Vagina (tissue), 2 donors: ENCODE results near the gene DPP6. TPM values are rescaled to one million over a fixed set of nuclear protein-coding genes. Genes with fewer than 3 reads are reported as not detected.

ENCODE experiments used
- DNase-seq, 2 donors: peaks; one replicate each; pipeline ENCODE4 v3.0.0-alpha.2; 2017; ENCODE audit errors: extremely low spot score in 2 of 2
- H3K27ac ChIP-seq: fragments of 200-600 bp; sonication (generic); one replicate; pipeline ENCODE4 v1.5.1; 2019
- H3K27me3 ChIP-seq: fragments of 200-600 bp; sonication (generic); one replicate; pipeline ENCODE4 v1.5.1; 2019
- H3K36me3 ChIP-seq, 2 donors: fragments of 200-600 bp; sonication (generic); one replicate each; pipeline ENCODE4 v1.5.1; 2017 to 2019
- H3K4me1 ChIP-seq: fragments of 200-600 bp; sonication (generic); one replicate; pipeline ENCODE4 v1.5.1; 2019
- H3K4me3 ChIP-seq, 2 donors: fragments of 200-600 bp; sonication (generic); 1 replicate in 1 of 2; 2 replicates in 1 of 2; pipeline ENCODE4 v1.5.1; 2016 to 2019
- H3K9me3 ChIP-seq: fragments of 200-600 bp; sonication (generic); one replicate; pipeline ENCODE4 v1.5.1; 2019
- CTCF ChIP-seq, 3 experiments: fragments of 450-650 bp in 2 of 3; fragments of 200-600 bp in 1 of 3; sonication (generic) in 1 of 3; IDR thresholded peaks; one replicate each; pipeline ENCODE4 v1.5.1; 2017 to 2019; ENCODE audit warnings: antibody characterized with exemption in 3 of 3, mild to moderate bottlenecking in 2 of 3, moderate library complexity in 2 of 3
- POLR2A ChIP-seq, 2 donors: fragments of 450-650 bp; IDR thresholded peaks; one replicate each; pipeline ENCODE4 v1.6.1; 2017; ENCODE audit warnings: antibody characterized with exemption in 2 of 2, mild to moderate bottlenecking in 2 of 2, moderate library complexity in 2 of 2
- POLR2AphosphoS5 ChIP-seq, 2 donors: sonication (generic); formaldehyde crosslinking; IDR thresholded peaks; one replicate each; pipeline ENCODE4 v1.9.0; 2017; ENCODE audit warnings: antibody characterized with exemption in 2 of 2, mild to moderate bottlenecking in 2 of 2, low read depth in 1 of 2; ENCODE audit not compliant: insufficient read depth in 1 of 2
- intact Hi-C: fragments of 100-400 bp; cut with DNase I; formaldehyde crosslinking; loops from one replicate; pipeline ENCODE4 v1.15.1; 2023
- total RNA-seq: library from RNA; depleted of rRNA; stranded (reverse); fragments of >200 nt; gene quantifications from one replicate; pipeline ENCODE4 v1.2.3, GENCODE V29; 2016

DPP6 gene
- total RNA-seq, 1 donor from 2014 or later, result 7.9 TPM

- DNase-seq, result peak in 1 of 2 donors; percentile 37
- H3K9me3 ChIP-seq, result no peaks in the 10 kb centered on the region
- TF ChIP-seq POLR2A (IDR thresholded peaks at IDR 0.05) (no peak), CTCF (IDR thresholded peaks at IDR 0.05) (no peak), POLR2AphosphoS5 (IDR thresholded peaks at IDR 0.05; ENCODE audit: insufficient read depth in 1 of 2, low read depth in 1 of 2) (no peak)
- H3K27me3 ChIP-seq, result no peaks in the 10 kb centered on the region
- no peaks in the 10 kb centered on the region for H3K36me3 ChIP-seq
- H3K27ac ChIP-seq, result no peak overlapping the region
- H3K4me1 ChIP-seq, result no peaks in the 10 kb centered on the region
- intact Hi-C loops, result no loop called here
- no peak overlapping the region for H3K4me3 ChIP-seq
Measured at GRCh38 chr7:154342971-154343633, 290.9 kb downstream of the DPP6 start.

- Histone ChIP-seq H3K36me3 (no peaks in the 10 kb centered on the region), H3K4me1 (no peaks in the 10 kb centered on the region), H3K27ac (no peak overlapping the region), H3K9me3 (no peaks in the 10 kb centered on the region), H3K27me3 (no peaks in the 10 kb centered on the region), H3K4me3 (no peak overlapping the region)
- TF ChIP-seq POLR2AphosphoS5 (IDR thresholded peaks at IDR 0.05; ENCODE audit: insufficient read depth in 1 of 2, low read depth in 1 of 2) (no peak), POLR2A (IDR thresholded peaks at IDR 0.05) (no peak), CTCF (IDR thresholded peaks at IDR 0.05) (no peak)
- DNase-seq, result peak in 1 of 2 donors; percentile 32
- intact Hi-C loops, result no loop called here
Measured at GRCh38 chr7:154343778-154344412, 291.7 kb downstream of the DPP6 start.

- no peak overlapping the region for H3K27ac ChIP-seq
- no peaks in the 10 kb centered on the region for H3K9me3 ChIP-seq
- no peak overlapping the region for H3K4me3 ChIP-seq
- no peak for TF ChIP-seq POLR2A (IDR thresholded peaks at IDR 0.05)
- no peak for TF ChIP-seq POLR2AphosphoS5 (IDR thresholded peaks at IDR 0.05; ENCODE audit: insufficient read depth in 1 of 2, low read depth in 1 of 2)
- TF ChIP-seq CTCF (IDR thresholded peaks at IDR 0.05), result no peak
- no peaks in the 10 kb centered on the region for H3K4me1 ChIP-seq
- intact Hi-C loops, result no loop called here
- no peaks in the 10 kb centered on the region for H3K27me3 ChIP-seq
- DNase-seq, result peak in 1 of 2 donors; percentile 49
- no peaks in the 10 kb centered on the region for H3K36me3 ChIP-seq
Measured at GRCh38 chr7:154345093-154345492, 292.9 kb downstream of the DPP6 start.

GRCh38 chr7:154347700-154348266 is 295.6 kb downstream of the DPP6 start:
- TF ChIP-seq POLR2AphosphoS5 (IDR thresholded peaks at IDR 0.05; ENCODE audit: insufficient read depth in 1 of 2, low read depth in 1 of 2), result no peak
- TF ChIP-seq POLR2A (IDR thresholded peaks at IDR 0.05), result no peak
- TF ChIP-seq CTCF (IDR thresholded peaks at IDR 0.05), result no peak
- no peaks in the 10 kb centered on the region for H3K27me3 ChIP-seq
- peak in 1 of 2 donors; percentile 22 for DNase-seq
- H3K27ac ChIP-seq, result no peak overlapping the region
- no peaks in the 10 kb centered on the region for H3K36me3 ChIP-seq
- intact Hi-C loops, result no loop called here
- no peaks in the 10 kb centered on the region for H3K9me3 ChIP-seq
- H3K4me3 ChIP-seq, result no peak overlapping the region
- no peaks in the 10 kb centered on the region for H3K4me1 ChIP-seq

- Histone ChIP-seq H3K4me1 (no peaks in the 10 kb centered on the region), H3K36me3 (no peaks in the 10 kb centered on the region), H3K27ac (no peak overlapping the region), H3K9me3 (no peaks in the 10 kb centered on the region), H3K27me3 (no peaks in the 10 kb centered on the region), H3K4me3 (no peak overlapping the region)
- TF ChIP-seq CTCF (IDR thresholded peaks at IDR 0.05), result no peak
- no peak for TF ChIP-seq POLR2AphosphoS5 (IDR thresholded peaks at IDR 0.05; ENCODE audit: insufficient read depth in 1 of 2, low read depth in 1 of 2)
- TF ChIP-seq POLR2A (IDR thresholded peaks at IDR 0.05), result no peak
- intact Hi-C loops, result no loop called here
- DNase-seq, result peak in 1 of 2 donors; percentile 37
Measured at GRCh38 chr7:154350892-154351291, 298.7 kb downstream of the DPP6 start.
